HFFc6 (cell line): ENCODE measurements around the gene TTC24. TPM values are rescaled to one million over a fixed set of nuclear protein-coding genes. Genes with fewer than 3 reads are reported as not detected.

Experiments used
- DNase-seq: peaks from one replicate; pipeline ENCODE4 v3.0.0-alpha.2; 2018
- H3K27ac Mint-ChIP-seq: 2 replicates; pipeline ENCODE4 v1.8.0; 2020; ENCODE audit warnings: mild to moderate bottlenecking, mixed read lengths
- H3K27me3 Mint-ChIP-seq: 2 replicates; pipeline ENCODE4 v1.8.0; 2021; ENCODE audit warnings: mild to moderate bottlenecking, moderate library complexity, mixed read lengths; ENCODE audit not compliant: insufficient read depth
- H3K36me3 Mint-ChIP-seq: 2 replicates; pipeline ENCODE4 v1.8.0; 2021; ENCODE audit warnings: low read depth, mixed read lengths
- H3K4me1 Mint-ChIP-seq: 2 replicates; pipeline ENCODE4 v1.8.0; 2020; ENCODE audit warnings: low read depth, mixed read lengths
- H3K4me3 Mint-ChIP-seq: 2 replicates; pipeline ENCODE4 v1.8.0; 2020; ENCODE audit warnings: mild to moderate bottlenecking, moderate library complexity, mixed read lengths
- H3K9me3 Mint-ChIP-seq: 2 replicates; pipeline ENCODE4 v1.8.0; 2020; ENCODE audit warnings: mild to moderate bottlenecking, mixed read lengths
- CTCF ChIP-seq: fragments of 200-600 bp; sonication (generic); IDR thresholded peaks from 2 replicates; pipeline ENCODE4 v1.5.0; 2021; ENCODE audit warnings: antibody characterized with exemption, mild to moderate bottlenecking
- long read RNA-seq: library from polyadenylated mRNA; unstranded; transcript quantifications from one replicate; pipeline ENCODE4 v2.0.0, GENCODE V29; 2019
- total RNA-seq, 6 experiments: library from RNA; stranded (reverse); fragmentation: NEBNext Ultra II Directional; extraction: Animal tissue kit (Norgen Biotek cat#: 25700); gene quantifications; 2 replicates in 1 of 6; 3 replicates in 5 of 6; pipeline ENCODE4 v1.2.3, GENCODE V29; 2021

Gene TTC24
- total RNA-seq = not detected
- long read RNA-seq = 0 reads

GRCh38 chr1:156579472-156579871, at the start of gene TTC24:
TTC24 (plus strand) TSS chr1:156579723; CDS start chr1:156581365, 1,642 bp downstream.
- no peak for DNase-seq
- Mint-ChIP-seq H3K27ac (no peak within 1 kb of the TSS), H3K27me3 (peaks cover 16% of the 10 kb centered on the region), H3K4me1 (no peaks in the 10 kb centered on the region), H3K9me3 (no peaks in the 10 kb centered on the region), H3K4me3 (no peak within 1 kb of the TSS), H3K36me3 (no peaks in the 10 kb centered on the region)
- no peak for TF ChIP-seq CTCF

GRCh38 chr1:156530006-156530405, 49.5 kb upstream of the TTC24 start:
- H3K4me1 Mint-ChIP-seq = peaks cover 11% of the 10 kb centered on the region

GRCh38 chr1:156532374-156532773, 47.1 kb upstream of the TTC24 start:
- Mint-ChIP-seq H3K4me3 (no peak overlapping the region), H3K27ac (no peak overlapping the region), H3K9me3 (no peaks in the 10 kb centered on the region), H3K27me3 (peaks cover 7% of the 10 kb centered on the region), H3K4me1 (no peaks in the 10 kb centered on the region), H3K36me3 (peaks cover 34% of the 10 kb centered on the region)
- no peak for DNase-seq
- no peak for TF ChIP-seq CTCF

More at GRCh38 chr1:156530006-156530405, 49.5 kb upstream of the TTC24 start:
- no peak for TF ChIP-seq CTCF
- Mint-ChIP-seq H3K27me3 (peaks cover 2% of the 10 kb centered on the region; the same call in 1 of the 2 replicates), H3K36me3 (peaks cover 28% of the 10 kb centered on the region), H3K27ac (no peak overlapping the region), H3K9me3 (no peaks in the 10 kb centered on the region), H3K4me3 (no peak overlapping the region)
- DNase-seq = no peak

- no peaks in the 10 kb centered on the region for H3K4me1 Mint-ChIP-seq
- H3K36me3 Mint-ChIP-seq = peaks cover 34% of the 10 kb centered on the region
- DNase-seq = no peak
- no peaks in the 10 kb centered on the region for H3K9me3 Mint-ChIP-seq
- no peak for TF ChIP-seq CTCF
- peaks cover 7% of the 10 kb centered on the region for H3K27me3 Mint-ChIP-seq
- H3K27ac Mint-ChIP-seq = no peak overlapping the region
- no peak overlapping the region for H3K4me3 Mint-ChIP-seq
Measured at GRCh38 chr1:156533568-156534220, 45.8 kb upstream of the TTC24 start.

- no peak overlapping the region for H3K4me3 Mint-ChIP-seq
- TF ChIP-seq CTCF = no peak
- no peak overlapping the region for H3K27ac Mint-ChIP-seq
- peaks cover 9% of the 10 kb centered on the region for H3K27me3 Mint-ChIP-seq
- no peaks in the 10 kb centered on the region for H3K4me1 Mint-ChIP-seq
- DNase-seq = no peak
- peaks cover 41% of the 10 kb centered on the region for H3K36me3 Mint-ChIP-seq
- H3K9me3 Mint-ChIP-seq = no peaks in the 10 kb centered on the region
Measured at GRCh38 chr1:156534424-156535060, 45.0 kb upstream of the TTC24 start.
